Esophagus squamous epithelium (tissue), 5 donors: ENCODE data around the gene KCNK7. TPM values are rescaled to one million over a fixed set of nuclear protein-coding genes. Genes with fewer than 3 reads are reported as not detected.

Experiments
- DNase-seq: peaks from one replicate; lab custom pipeline; 2025; lab: John Stamatoyannopoulos, UW
- H3K27ac ChIP-seq, 4 donors: fragments of 200-600 bp; sonication (generic); one replicate each; pipeline ENCODE4 v1.5.1; 2016 to 2019; ENCODE audit warnings: mild to moderate bottlenecking in 1 of 4
- H3K27me3 ChIP-seq, 4 donors: fragments of 200-600 bp; sonication (generic); 1 replicate in 3 of 4; 2 replicates in 1 of 4; pipeline versions ENCODE4 v1.5.1 to v1.6.0; 2017 to 2021; ENCODE audit warnings: antibody characterized with exemption in 1 of 4
- H3K36me3 ChIP-seq, 3 donors: fragments of 200-600 bp; sonication (generic); one replicate each; pipeline ENCODE4 v1.5.1; 2016 to 2019
- H3K4me1 ChIP-seq, 3 donors: fragments of 200-600 bp; sonication (generic); one replicate each; pipeline ENCODE4 v1.5.1; 2017 to 2019
- H3K4me3 ChIP-seq, 4 donors: fragments of 200-600 bp; sonication (generic); 1 replicate in 3 of 4; 2 replicates in 1 of 4; pipeline ENCODE4 v1.5.1; 2016 to 2019; ENCODE audit warnings: mild to moderate bottlenecking in 2 of 4, moderate library complexity in 1 of 4
- H3K9me3 ChIP-seq, 3 donors: fragments of 200-600 bp; sonication (generic); one replicate each; pipeline ENCODE4 v1.5.1; 2016 to 2019
- CTCF ChIP-seq, 6 experiments: fragments of 450-650 bp in 4 of 6; fragments of 200-600 bp in 2 of 6; sonication (generic) in 2 of 6; IDR thresholded peaks; one replicate each; pipeline ENCODE4 v1.5.1; 2016 to 2019; ENCODE audit warnings: antibody characterized with exemption in 6 of 6, mild to moderate bottlenecking in 4 of 6, moderate library complexity in 4 of 6
- POLR2A ChIP-seq, 4 donors: fragments of 450-650 bp; IDR thresholded peaks; one replicate each; pipeline ENCODE4 v1.6.1; 2017; ENCODE audit warnings: antibody characterized with exemption in 4 of 4, mild to moderate bottlenecking in 4 of 4, moderate library complexity in 3 of 4
- WGBS, 2 donors: methylation state at CpG; one replicate each; pipeline ENCODE4 v1.1.5; 2018; 5-methylcytosine and 5-hydroxymethylcytosine counted together
- intact Hi-C: fragments of 100-400 bp; cut with DNase I; formaldehyde crosslinking; loops from one replicate; pipeline ENCODE4 v1.15.0; 2022
- total RNA-seq, 4 donors: library from RNA; depleted of rRNA; stranded (reverse); fragments of >200 nt; gene quantifications; one replicate each; pipeline ENCODE4 v1.1.0, GENCODE V29; 2016
- donor health status: DM: yes; HTN: yes; CAD: no.

Gene KCNK7
- total RNA-seq, 4 donors from 2014 or later, result 5.5 to 22.5 (median 15.2) TPM

- no peaks in the 10 kb centered on the region for H3K9me3 ChIP-seq
- intact Hi-C loops, result loop anchor here (5.0 kb wide), 1 partner anchor 35 kb away; no protein-coding TSS in a partner anchor
- peaks cover 45 to 86% (median 59%) of the 10 kb centered on the region in 3 donors for H3K4me1 ChIP-seq
- peak overlapping the region; percentile 80 to 92 (median 84) for H3K4me3 ChIP-seq
- peak overlapping the region; percentile 96 to 99 (median 98) for H3K27ac ChIP-seq
- no peaks in the 10 kb centered on the region for H3K27me3 ChIP-seq
- WGBS, 2 donors, result 8 to 27% methylated on average over 2 to 7 of the region's 11 CpGs
- TF ChIP-seq CTCF (IDR thresholded peaks at IDR 0.05), result peak in 3 of 6 experiments; percentile 16 to 38 (median 32)
- no peak for TF ChIP-seq POLR2A (IDR thresholded peaks at IDR 0.05)
- peaks cover 0 to 15% (median 0%) of the 10 kb centered on the region in 3 donors for H3K36me3 ChIP-seq
- no peak for DNase-seq
Measured at GRCh38 chr11:65571940-65572339, 23.7 kb downstream of the KCNK7 start.

GRCh38 chr11:65571420-65571819 is 24.2 kb downstream of the KCNK7 start:
- Histone ChIP-seq H3K27me3 (no peaks in the 10 kb centered on the region), H3K4me3 (peak overlapping the region in 3 of 4 donors; percentile 80 to 92 (median 87)), H3K9me3 (no peaks in the 10 kb centered on the region), H3K27ac (peak overlapping the region; percentile 96 to 99 (median 98)), H3K36me3 (peaks cover 0 to 20% (median 0%) of the 10 kb centered on the region in 3 donors), H3K4me1 (peaks cover 48 to 86% (median 53%) of the 10 kb centered on the region in 3 donors)
- TF ChIP-seq POLR2A (IDR thresholded peaks at IDR 0.05) (no peak), CTCF (IDR thresholded peaks at IDR 0.05) (no peak)
- DNase-seq, result no peak
- intact Hi-C loops, result loop anchor here (5.0 kb wide), 1 partner anchor 34 kb away; no protein-coding TSS in a partner anchor
- 72% methylated on average over 5 of the region's 9 CpGs; no CpG with 5 or more reads in 1 of the 2 donors for WGBS, 2 donors

- DNase-seq, result peak; percentile 95
- intact Hi-C loops, result loop anchor here (5.0 kb wide), 1 partner anchor 33 kb away; no protein-coding TSS in a partner anchor
- H3K4me3 ChIP-seq, result peak within 1 kb of the TSS; percentile 53 to 92 (median 84)
- H3K27ac ChIP-seq, result peak within 1 kb of the TSS; percentile 96 to 99 (median 98)
- no peaks in the 10 kb centered on the region for H3K27me3 ChIP-seq
- peaks cover 45 to 88% (median 46%) of the 10 kb centered on the region in 3 donors for H3K4me1 ChIP-seq
- H3K9me3 ChIP-seq, result no peaks in the 10 kb centered on the region
- WGBS, 2 donors, result 0% methylated on average over 4 to 16 of the region's 89 CpGs
- H3K36me3 ChIP-seq, result peaks cover 0 to 24% (median 0%) of the 10 kb centered on the region in 3 donors
- TF ChIP-seq CTCF (IDR thresholded peaks at IDR 0.05) (peak in 5 of 6 experiments; percentile 15 to 37 (median 19)), POLR2A (IDR thresholded peaks at IDR 0.05) (peak in 3 of 4 donors; percentile 73 to 82 (median 75))
Measured at GRCh38 chr11:65569973-65570918, 25.4 kb downstream of the KCNK7 start, which contains the start of gene ZNRD2. Gene ZNRD2 (plus strand): TSS chr11:65570477. CDS start chr11:65570492, 15 bp downstream.

- Histone ChIP-seq H3K36me3 (peaks cover 0 to 24% (median 0%) of the 10 kb centered on the region in 3 donors), H3K4me3 (peak overlapping the region; percentile 53 to 92 (median 84)), H3K4me1 (peaks cover 39 to 81% (median 42%) of the 10 kb centered on the region in 3 donors), H3K9me3 (no peaks in the 10 kb centered on the region), H3K27ac (peak overlapping the region; percentile 96 to 99 (median 98)), H3K27me3 (no peaks in the 10 kb centered on the region)
- DNase-seq, result no peak
- TF ChIP-seq POLR2A (IDR thresholded peaks at IDR 0.05), result no peak
- TF ChIP-seq CTCF (IDR thresholded peaks at IDR 0.05), result no peak
- intact Hi-C loops, result no loop called here
- 3 to 6% methylated on average over 16 to 22 of the region's 28 CpGs for WGBS, 2 donors
Measured at GRCh38 chr11:65569164-65569972, 26.2 kb downstream of the KCNK7 start.
